HepG2 (cell line): ENCODE measurements around the gene BRMS1. TPM values are rescaled to one million over a fixed set of nuclear protein-coding genes. Genes with fewer than 3 reads are reported as not detected.

Experiments used
- ETS1 ChIP-seq: sonication (generic); formaldehyde crosslinking; IDR thresholded peaks from 2 replicates; pipeline ENCODE4 v1.4.0; 2020; ENCODE audit warnings: missing genetic modification reagents
- FOXJ3 ChIP-seq: sonication (generic); formaldehyde crosslinking; IDR thresholded peaks from 2 replicates; pipeline ENCODE4 v1.4.0; 2020; ENCODE audit warnings: missing genetic modification reagents, mild to moderate bottlenecking, borderline replicate concordance
- GFI1 ChIP-seq: sonication (generic); formaldehyde crosslinking; IDR thresholded peaks from 2 replicates; pipeline ENCODE4 v1.5.0; 2020; ENCODE audit warnings: missing genetic modification reagents, mild to moderate bottlenecking, borderline replicate concordance
- HMGXB3 ChIP-seq: sonication (generic); formaldehyde crosslinking; IDR thresholded peaks from 2 replicates; pipeline ENCODE4 v1.4.0; 2020; ENCODE audit warnings: missing genetic modification reagents, borderline replicate concordance
- LRRFIP1 ChIP-seq: sonication (generic); formaldehyde crosslinking; conservative IDR thresholded peaks from 2 replicates; pipeline ENCODE4 v1.4.0; 2020; ENCODE audit warnings: missing genetic modification reagents
- MED8 ChIP-seq: sonication (generic); formaldehyde crosslinking; IDR thresholded peaks from 2 replicates; pipeline ENCODE4 v1.8.1; 2023; ENCODE audit warnings: mild to moderate bottlenecking, missing genetic modification reagents; ENCODE audit not compliant: insufficient replicate concordance
- NR2F6 ChIP-seq, 2 experiments: IDR thresholded peaks; 2 replicates each; pipeline ENCODE4 v1.6.1; 2016; ENCODE audit warnings: antibody characterized with exemption in 1 of 2, mild to moderate bottlenecking in 1 of 2
- PREB ChIP-seq: sonication (generic); formaldehyde crosslinking; IDR thresholded peaks from 2 replicates; pipeline ENCODE4 v1.4.0; 2020; ENCODE audit warnings: missing genetic modification reagents
- SMAD9 ChIP-seq: sonication (generic); formaldehyde crosslinking; IDR thresholded peaks from 2 replicates; pipeline ENCODE4 v1.5.1; 2020; ENCODE audit warnings: mild to moderate bottlenecking, missing genetic modification reagents
- SMYD3 ChIP-seq: sonication (generic); formaldehyde crosslinking; IDR thresholded peaks from 2 replicates; pipeline ENCODE4 v1.8.1; 2023; ENCODE audit warnings: mild to moderate bottlenecking, missing genetic modification reagents
- TGIF2 ChIP-seq: IDR thresholded peaks from 2 replicates; pipeline ENCODE4 v1.6.1; 2016; ENCODE audit warnings: control low read depth, missing compliant biosample characterization
- ZBTB14 ChIP-seq: sonication (generic); formaldehyde crosslinking; IDR thresholded peaks from 2 replicates; pipeline ENCODE4 v1.4.0; 2020; ENCODE audit warnings: missing genetic modification reagents
- ZMYM4 ChIP-seq: sonication (generic); formaldehyde crosslinking; IDR thresholded peaks from 2 replicates; pipeline ENCODE4 v1.8.1; 2023; ENCODE audit warnings: mild to moderate bottlenecking, missing genetic modification reagents
- ZNF121 ChIP-seq: sonication (generic); formaldehyde crosslinking; IDR thresholded peaks from 2 replicates; pipeline ENCODE4 v1.5.0; 2020; ENCODE audit warnings: mild to moderate bottlenecking, missing genetic modification reagents
- ZNF550 ChIP-seq: sonication (generic); formaldehyde crosslinking; IDR thresholded peaks from 2 replicates; pipeline ENCODE4 v1.4.0; 2020; ENCODE audit warnings: mild to moderate bottlenecking, missing genetic modification reagents, borderline replicate concordance
- ZNF556 ChIP-seq: sonication (generic); formaldehyde crosslinking; IDR thresholded peaks from 2 replicates; pipeline ENCODE4 v1.4.0; 2020; ENCODE audit warnings: mild to moderate bottlenecking, missing genetic modification reagents, borderline replicate concordance
- ZNF724P ChIP-seq: sonication (generic); formaldehyde crosslinking; IDR thresholded peaks from 2 replicates; pipeline ENCODE4 v1.8.0; 2022; ENCODE audit warnings: missing genetic modification reagents, borderline replicate concordance
- polyA plus RNA-seq, 8 experiments: library from polyadenylated mRNA; depleted of rRNA in 3 of 8; stranded (reverse) in 7 of 8; unstranded in 1 of 8; fragments of >200 nt; fragmentation: Illumina TruSeq in 4 of 8; extraction: Trizol in 4 of 8; gene quantifications; 2 replicates each; pipeline versions ENCODE4 v1.2.1 to v1.2.3, GENCODE V29; 2011 to 2016; ENCODE audit warnings: low read depth in 4 of 8, missing spikeins in 1 of 8, mixed read lengths in 1 of 8; ENCODE audit not compliant: insufficient read depth in 1 of 8
- total RNA-seq, 5 experiments: library from RNA; depleted of rRNA; stranded (reverse); fragments of >200 nt; fragmentation: Illumina TruSeq; extraction: Trizol; gene quantifications; 2 replicates each; pipeline ENCODE4 v1.2.3, GENCODE V29; 2016; ENCODE audit warnings: low read depth in 1 of 5

The BRMS1 gene
- total and polyA plus RNA-seq, 2 of the 13 experiments (the other 11 are each of a cell fraction or from before 2014, with no cell fraction given) = 15.8 to 55.7 TPM

- TF ChIP-seq ZMYM4 (CRISPR knock-in tag) (peak; percentile 47; the same call in 1 of the 2 replicates), LRRFIP1 (CRISPR knock-in tag) (0 out of 2 replicates have a peak, but pooled peaks have one; percentile 51), SMAD9 (CRISPR knock-in tag) (no peak), GFI1 (CRISPR knock-in tag) (peak; percentile 55; the same call in 1 of the 2 replicates), SMYD3 (0 out of 2 replicates have a peak, but pooled peaks have one; percentile 19), FOXJ3 (CRISPR knock-in tag) (no peak), ZNF556 (CRISPR knock-in tag) (peak; percentile 61; the same call in 1 of the 2 replicates), ETS1 (no peak), MED8 (CRISPR knock-in tag) (no peak), ZBTB14 (no peak), ZNF550 (no peak), ZNF121 (CRISPR knock-in tag) (peak; percentile 75), PREB (CRISPR knock-in tag) (no peak), NR2F6 (IDR thresholded peaks at IDR 0.05) (0 out of 2 replicates have a peak, but pooled peaks have one; percentile 30), NR2F6 (CRISPR knock-in tag; IDR thresholded peaks at IDR 0.05) (peak; percentile 67), ZNF724P (no peak), TGIF2 (0 out of 2 replicates have a peak, but pooled peaks have one; percentile 42), HMGXB3 (CRISPR knock-in tag) (no peak)
Observed at GRCh38 chr11:66328302-66329144, 16.4 kb downstream of the BRMS1 start (continued).
